Fibroblast of pulmonary artery (primary cell): ENCODE data around the gene ADH7.

Experiments used
- DNase-seq: peaks from one replicate; pipeline ENCODE4 v3.0.0-alpha.2; 2010; ENCODE audit warnings: low read depth
- H3K4me3 ChIP-seq: replicated peaks from 2 replicates; pipeline ENCODE4 v1.5.1; 2011; ENCODE audit warnings: low read depth, mild to moderate bottlenecking, control low read depth, low read length, moderate library complexity
- TF ChIP-seq, protein P1 (sequence below): IDR thresholded peaks from 2 replicates; pipeline ENCODE4 v1.5.1; 2011; ENCODE audit warnings: mild to moderate bottlenecking, control low read depth, low read length, inconsistent platforms; ENCODE audit errors: missing control alignments

ADH7 gene

GRCh38 chr4:99402765-99403164, 32.4 kb downstream of the ADH7 start:
- no peak overlapping the region for H3K4me3 ChIP-seq
- DNase-seq: no peak
- TF ChIP-seq, protein P1, sequence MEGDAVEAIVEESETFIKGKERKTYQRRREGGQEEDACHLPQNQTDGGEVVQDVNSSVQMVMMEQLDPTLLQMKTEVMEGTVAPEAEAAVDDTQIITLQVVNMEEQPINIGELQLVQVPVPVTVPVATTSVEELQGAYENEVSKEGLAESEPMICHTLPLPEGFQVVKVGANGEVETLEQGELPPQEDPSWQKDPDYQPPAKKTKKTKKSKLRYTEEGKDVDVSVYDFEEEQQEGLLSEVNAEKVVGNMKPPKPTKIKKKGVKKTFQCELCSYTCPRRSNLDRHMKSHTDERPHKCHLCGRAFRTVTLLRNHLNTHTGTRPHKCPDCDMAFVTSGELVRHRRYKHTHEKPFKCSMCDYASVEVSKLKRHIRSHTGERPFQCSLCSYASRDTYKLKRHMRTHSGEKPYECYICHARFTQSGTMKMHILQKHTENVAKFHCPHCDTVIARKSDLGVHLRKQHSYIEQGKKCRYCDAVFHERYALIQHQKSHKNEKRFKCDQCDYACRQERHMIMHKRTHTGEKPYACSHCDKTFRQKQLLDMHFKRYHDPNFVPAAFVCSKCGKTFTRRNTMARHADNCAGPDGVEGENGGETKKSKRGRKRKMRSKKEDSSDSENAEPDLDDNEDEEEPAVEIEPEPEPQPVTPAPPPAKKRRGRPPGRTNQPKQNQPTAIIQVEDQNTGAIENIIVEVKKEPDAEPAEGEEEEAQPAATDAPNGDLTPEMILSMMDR: no peak

- no peak for DNase-seq
- TF ChIP-seq, protein P1: no peak
Measured at GRCh38 chr4:99400831-99401230, 34.3 kb downstream of the ADH7 start.

DNA sequence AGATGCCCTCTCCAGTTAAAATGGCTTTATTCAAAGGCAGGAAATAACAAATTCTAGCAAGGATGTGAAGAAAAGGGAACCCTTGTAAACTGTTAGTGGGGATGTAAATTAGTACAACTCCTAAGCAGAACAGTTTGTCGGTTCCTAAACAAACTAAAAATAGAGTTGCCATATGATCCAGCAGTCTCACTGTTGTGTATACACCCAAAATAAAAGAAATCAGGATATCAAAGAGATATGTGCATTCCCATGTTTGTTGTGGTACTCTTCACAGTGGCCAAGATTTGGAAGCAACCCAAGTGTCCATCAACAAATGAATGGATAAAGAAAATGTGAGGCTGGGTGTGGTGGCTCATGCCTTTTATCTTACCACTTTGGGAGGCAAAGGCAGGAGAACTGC, 36.1 kb downstream of the ADH7 start:
- no peak for DNase-seq
- H3K4me3 ChIP-seq: no peak overlapping the region
- TF ChIP-seq, protein P1: no peak

More at GRCh38 chr4:99400831-99401230, 34.3 kb downstream of the ADH7 start:
- no peak overlapping the region for H3K4me3 ChIP-seq

- peak; percentile 36 for DNase-seq
- TF ChIP-seq, protein P1: no peak
- H3K4me3 ChIP-seq: no peak overlapping the region
Measured at GRCh38 chr4:99395595-99396364, 39.4 kb downstream of the ADH7 start.

- peak; percentile 47 for DNase-seq
- H3K4me3 ChIP-seq: no peak overlapping the region
- TF ChIP-seq, protein P1: no peak
Measured at GRCh38 chr4:99394896-99395295, 40.2 kb downstream of the ADH7 start.

DNA sequence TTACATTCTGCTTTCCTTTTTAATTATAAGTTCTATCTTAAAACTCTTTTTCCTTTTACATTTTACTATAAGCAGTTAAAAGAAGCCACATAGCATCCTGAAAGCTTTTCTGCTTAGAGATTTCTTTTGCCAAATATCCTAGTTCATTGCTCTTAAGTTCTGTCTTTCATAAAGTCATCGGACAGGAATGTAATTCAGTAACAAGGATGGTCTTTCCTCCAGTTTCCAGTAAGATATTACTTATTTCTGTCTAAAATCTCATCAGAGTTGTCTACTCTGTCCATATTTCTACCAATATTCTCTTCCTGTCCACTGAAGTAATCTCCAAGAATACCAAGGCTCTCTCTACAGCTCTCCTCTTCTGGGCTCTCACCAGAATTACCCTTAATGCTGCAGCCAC, 45.1 kb downstream of the ADH7 start:
- peak; percentile 49 for DNase-seq
- TF ChIP-seq, protein P1: no peak
- H3K4me3 ChIP-seq: no peak overlapping the region

- DNase-seq: no peak
- TF ChIP-seq, protein P1: no peak
- no peak overlapping the region for H3K4me3 ChIP-seq
Measured at GRCh38 chr4:99389606-99390005, 45.5 kb downstream of the ADH7 start.
